OCI-LY7 (cell line): ENCODE measurements around the gene NUP50. TPM values are rescaled to one million over a fixed set of nuclear protein-coding genes. Genes with fewer than 3 reads are reported as not detected.

Experiments used
- BruUV-seq: library from RNA; stranded (reverse); fragments of 400-500 nt; replicated peaks from 2 replicates; lab custom pipeline; 2021; lab: Mats Ljungman, UMichigan
- CTCF ChIA-PET: fragments of 300-600 bp; sonication (Branson Sonifier 250); formaldehyde crosslinking; loops from one replicate; lab custom pipeline; 2022; ENCODE audit warnings: antibody characterized with exemption; ENCODE audit not compliant: unreplicated experiment; lab: Charles Lee
- POLR2A ChIA-PET: fragments of 300-600 bp; sonication (Branson Sonifier 250); formaldehyde crosslinking; loops from one replicate; lab custom pipeline; 2022; ENCODE audit warnings: antibody characterized with exemption; lab: Charles Lee
- DNase-seq: peaks from one replicate; pipeline ENCODE4 v3.0.0-alpha.2; 2015; ENCODE audit warnings: low spot score
- H2AFZ ChIP-seq: fragments of 200-600 bp; sonication (generic), shearing (Covaris generic); 2 replicates; pipeline ENCODE4 v1.6.1; 2014; ENCODE audit warnings: mild to moderate bottlenecking, antibody characterized with exemption, low read length, moderate library complexity
- H3K27ac ChIP-seq: fragments of 200-600 bp; sonication (generic); 2 replicates; pipeline ENCODE4 v1.5.1; 2014; ENCODE audit warnings: mixed run types, low read depth, mild to moderate bottlenecking, moderate library complexity, low read length, inconsistent platforms; ENCODE audit not compliant: poor library complexity, severe bottlenecking
- H3K36me3 ChIP-seq: fragments of 200-600 bp; sonication (generic); 2 replicates; pipeline ENCODE4 v1.6.1; 2014; ENCODE audit warnings: mild to moderate bottlenecking, antibody characterized with exemption, low read length, moderate library complexity, mixed read lengths; ENCODE audit not compliant: insufficient read depth
- H3K4me1 ChIP-seq: fragments of 200-600 bp; sonication (generic); 2 replicates; pipeline ENCODE4 v1.5.1; 2014; ENCODE audit warnings: mild to moderate bottlenecking, low read length; ENCODE audit not compliant: insufficient read depth, poor library complexity, severe bottlenecking
- H3K4me2 ChIP-seq: fragments of 200-600 bp; sonication (generic); 2 replicates; pipeline ENCODE4 v1.6.1; 2014; ENCODE audit warnings: mild to moderate bottlenecking, low read length
- H3K4me3 ChIP-seq: fragments of 200-600 bp; sonication (generic); 2 replicates; pipeline ENCODE4 v1.5.1; 2014; ENCODE audit warnings: mild to moderate bottlenecking, low read depth, low read length; ENCODE audit not compliant: poor library complexity, severe bottlenecking
- H3K79me2 ChIP-seq: fragments of 200-600 bp; sonication (generic); 2 replicates; pipeline ENCODE4 v1.6.1; 2016; ENCODE audit warnings: low read depth, mild to moderate bottlenecking, low read length, moderate library complexity, mixed read lengths; ENCODE audit not compliant: insufficient read depth
- H3K9me2 ChIP-seq: fragments of 200-600 bp; sonication (generic); 2 replicates; pipeline ENCODE4 v1.6.1; 2016; ENCODE audit warnings: mild to moderate bottlenecking, low read length, mixed read lengths; ENCODE audit not compliant: insufficient read depth
- H3K9me3 ChIP-seq: fragments of 200-600 bp; sonication (generic); 2 replicates; pipeline ENCODE4 v1.6.1; 2014; ENCODE audit warnings: mild to moderate bottlenecking, mixed run types, low read length, mixed read lengths
- H4K20me1 ChIP-seq: fragments of 200-600 bp; sonication (generic); 2 replicates; pipeline ENCODE4 v1.6.1; 2014; ENCODE audit warnings: mild to moderate bottlenecking, antibody characterized with exemption, low read length, moderate library complexity, mixed read lengths; ENCODE audit not compliant: insufficient read depth
- EZH2phosphoT487 ChIP-seq: fragments of 200-600 bp; sonication (generic); IDR thresholded peaks from 2 replicates; pipeline ENCODE4 v1.6.1; 2018; ENCODE audit warnings: low read depth, borderline replicate concordance, mild to moderate bottlenecking, mixed run types, antibody characterized with exemption, low read length, moderate library complexity, mixed read lengths
- intact Hi-C: fragments of 100-400 bp; cut with micrococcal nuclease; formaldehyde crosslinking; loops from one replicate; pipeline ENCODE4 v1.10.0; 2022; ENCODE audit not compliant: unreplicated experiment
- total RNA-seq, 2 experiments: library from RNA; depleted of rRNA in 1 of 2; stranded (reverse); fragments of >200 nt in 1 of 2; shearing (Covaris generic) in 1 of 2; gene quantifications; 2 replicates each; pipeline ENCODE4 v1.2.3, GENCODE V29; 2014 to 2022
- TF ChIP-seq, protein P1 (sequence below): fragments of 200-600 bp; sonication (generic); conservative IDR thresholded peaks from 2 replicates; pipeline ENCODE4 v1.5.1; 2014; ENCODE audit warnings: mild to moderate bottlenecking, antibody characterized with exemption, low read length, moderate library complexity, mixed read lengths

The NUP50 gene
- total RNA-seq, 2 experiments from 2014 or later = 107 to 132 TPM

DNA sequence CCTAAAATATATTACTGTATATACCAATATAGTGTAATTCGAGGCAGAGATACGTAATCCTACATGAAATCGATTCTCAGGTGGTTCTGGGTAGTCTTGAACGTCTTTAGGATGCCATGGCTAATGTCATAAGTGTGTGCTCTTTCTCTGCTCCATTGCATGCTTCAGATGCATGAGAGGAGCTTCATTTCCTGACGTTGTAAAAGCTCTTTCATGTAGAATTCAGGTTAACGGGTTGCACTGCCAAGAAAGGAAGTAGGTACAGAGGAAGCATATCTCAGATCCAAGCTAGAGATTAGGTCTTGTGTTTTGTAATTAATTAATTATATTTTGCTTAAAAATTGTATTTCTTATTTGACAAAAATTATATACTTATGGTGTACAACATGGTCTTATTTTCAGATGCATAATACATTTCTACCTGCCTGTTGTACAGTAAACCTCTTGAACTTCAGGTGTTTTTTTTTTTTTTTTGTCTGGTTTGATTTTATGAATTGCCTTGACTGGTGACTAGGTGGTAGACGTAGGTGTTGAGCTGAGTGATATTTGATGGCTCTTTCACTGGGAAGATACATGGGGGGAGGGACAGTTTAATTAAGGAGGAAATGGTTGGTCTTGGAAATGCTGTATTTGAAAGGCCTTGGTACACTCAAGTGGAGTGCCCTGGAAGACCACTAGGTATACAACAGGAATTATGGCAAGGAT, 9.3 kb downstream of the NUP50 start:
- no peaks in the 10 kb centered on the region for H3K9me3 ChIP-seq
- H3K27ac ChIP-seq = no peak overlapping the region
- H3K9me2 ChIP-seq = no peaks in the 10 kb centered on the region
- peaks cover 50% of the 10 kb centered on the region for H3K79me2 ChIP-seq
- no peak overlapping the region for H3K4me3 ChIP-seq
- H3K4me1 ChIP-seq = no peaks in the 10 kb centered on the region
- no peak overlapping the region for H3K4me2 ChIP-seq
- H4K20me1 ChIP-seq = peaks cover 4% of the 10 kb centered on the region
- TF ChIP-seq, protein P1, sequence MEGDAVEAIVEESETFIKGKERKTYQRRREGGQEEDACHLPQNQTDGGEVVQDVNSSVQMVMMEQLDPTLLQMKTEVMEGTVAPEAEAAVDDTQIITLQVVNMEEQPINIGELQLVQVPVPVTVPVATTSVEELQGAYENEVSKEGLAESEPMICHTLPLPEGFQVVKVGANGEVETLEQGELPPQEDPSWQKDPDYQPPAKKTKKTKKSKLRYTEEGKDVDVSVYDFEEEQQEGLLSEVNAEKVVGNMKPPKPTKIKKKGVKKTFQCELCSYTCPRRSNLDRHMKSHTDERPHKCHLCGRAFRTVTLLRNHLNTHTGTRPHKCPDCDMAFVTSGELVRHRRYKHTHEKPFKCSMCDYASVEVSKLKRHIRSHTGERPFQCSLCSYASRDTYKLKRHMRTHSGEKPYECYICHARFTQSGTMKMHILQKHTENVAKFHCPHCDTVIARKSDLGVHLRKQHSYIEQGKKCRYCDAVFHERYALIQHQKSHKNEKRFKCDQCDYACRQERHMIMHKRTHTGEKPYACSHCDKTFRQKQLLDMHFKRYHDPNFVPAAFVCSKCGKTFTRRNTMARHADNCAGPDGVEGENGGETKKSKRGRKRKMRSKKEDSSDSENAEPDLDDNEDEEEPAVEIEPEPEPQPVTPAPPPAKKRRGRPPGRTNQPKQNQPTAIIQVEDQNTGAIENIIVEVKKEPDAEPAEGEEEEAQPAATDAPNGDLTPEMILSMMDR = no peak
- no peak for TF ChIP-seq EZH2phosphoT487
- ChIA-PET CTCF (interaction anchor here (0.9 kb wide), 1 partner anchor 8 kb away, joined by 3 read pairs; no protein-coding TSS in a partner anchor), POLR2A (interaction anchor here (1.8 kb wide), 1 partner anchor 10 kb away, joined by 4 read pairs; the partner anchor contains the start of gene NUP50)
- DNase-seq = no peak
- H3K36me3 ChIP-seq = peaks cover 100% of the 10 kb centered on the region
- intact Hi-C loops = no loop called here
- H2AFZ ChIP-seq = no peak overlapping the region
- no TSS peak for BruUV-seq

DNA sequence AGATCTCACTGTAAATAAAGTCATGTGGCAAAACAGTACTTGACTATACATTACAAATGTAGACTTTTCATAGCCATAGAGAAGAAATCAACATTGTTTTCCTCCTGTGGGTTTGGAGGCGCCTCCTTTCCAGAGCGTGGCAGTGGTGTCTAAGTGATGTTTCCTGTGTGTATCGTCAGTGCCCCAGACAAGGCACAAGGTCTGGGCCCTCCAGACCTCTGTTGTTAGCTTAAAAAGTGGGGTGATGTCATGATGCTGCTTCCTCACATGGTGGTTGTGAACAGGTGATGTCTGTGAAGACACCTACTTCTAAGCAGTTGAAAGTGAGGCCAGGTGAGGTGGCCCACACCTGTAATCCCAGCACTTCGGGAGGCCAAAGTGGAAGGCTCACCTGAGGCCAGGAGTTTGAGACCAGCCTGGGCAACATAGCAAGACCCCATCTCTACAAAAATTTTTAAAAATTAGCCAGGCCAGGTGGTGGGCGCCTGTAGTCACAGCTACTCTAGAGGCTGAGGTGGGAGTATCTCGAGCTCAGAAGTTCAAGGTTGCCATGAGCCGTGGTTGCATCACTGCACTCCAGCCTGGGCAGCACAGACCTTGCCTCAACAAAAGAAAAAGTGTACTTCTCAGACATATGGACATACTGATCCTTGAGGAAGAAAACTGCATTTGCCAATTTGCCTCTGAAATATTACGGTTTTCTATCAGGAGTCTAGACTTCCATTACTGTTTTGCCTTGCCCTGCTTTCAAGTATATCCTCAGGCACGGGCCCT, 15.7 kb downstream of the NUP50 start:
- ChIA-PET POLR2A (no interaction called here), CTCF (no interaction called here)
- Histone ChIP-seq H3K9me2 (no peaks in the 10 kb centered on the region), H4K20me1 (peaks cover 3% of the 10 kb centered on the region; the same call in 1 of the 2 replicates), H3K27ac (no peak overlapping the region), H2AFZ (no peak overlapping the region), H3K4me1 (no peaks in the 10 kb centered on the region), H3K36me3 (peaks cover 96% of the 10 kb centered on the region), H3K4me3 (no peak overlapping the region), H3K79me2 (peaks cover 60% of the 10 kb centered on the region), H3K4me2 (no peak overlapping the region), H3K9me3 (no peaks in the 10 kb centered on the region)
- TF ChIP-seq, protein P1 = no peak
- no peak for TF ChIP-seq EZH2phosphoT487
- DNase-seq = no peak
- BruUV-seq = no TSS peak
- intact Hi-C loops = loop anchor here (5.0 kb wide), 1 partner anchor 83 kb away; no protein-coding TSS in a partner anchor
